Ishikawa (cell line): ENCODE measurements around the gene RNF186.

Experiments used
- CEBPB ChIP-seq: IDR thresholded peaks from 2 replicates; pipeline ENCODE4 v1.6.1; 2012
- CREB1 ChIP-seq: IDR thresholded peaks from 2 replicates; pipeline ENCODE4 v1.6.1; 2012; ENCODE audit warnings: low read depth
- EGR1 ChIP-seq: IDR thresholded peaks from 2 replicates; pipeline ENCODE4 v1.6.1; 2012
- EP300 ChIP-seq: IDR thresholded peaks from 2 replicates; pipeline ENCODE4 v1.6.1; 2012; ENCODE audit warnings: borderline replicate concordance
- FOXM1 ChIP-seq: IDR thresholded peaks from 2 replicates; pipeline ENCODE4 v1.6.1; 2012; ENCODE audit warnings: low read depth, borderline replicate concordance
- RAD21 ChIP-seq: IDR thresholded peaks from 2 replicates; pipeline ENCODE4 v1.6.1; 2012; ENCODE audit warnings: low read depth
- TAF1 ChIP-seq: IDR thresholded peaks from 2 replicates; pipeline ENCODE4 v1.6.1; 2012; ENCODE audit warnings: low read depth, mild to moderate bottlenecking
- TCF12 ChIP-seq: IDR thresholded peaks from 2 replicates; pipeline ENCODE4 v1.6.1; 2012; ENCODE audit warnings: low read depth
- TEAD4 ChIP-seq: IDR thresholded peaks from 2 replicates; pipeline ENCODE4 v1.6.1; 2012
- YY1 ChIP-seq: IDR thresholded peaks from 2 replicates; pipeline ENCODE4 v1.6.1; 2012; ENCODE audit warnings: low read depth
- ZBTB7A ChIP-seq: IDR thresholded peaks from 2 replicates; pipeline ENCODE4 v1.6.1; 2012; ENCODE audit warnings: low read depth
- TF ChIP-seq, protein P1 (sequence below): IDR thresholded peaks from 2 replicates; pipeline ENCODE4 v1.6.1; 2012; ENCODE audit warnings: low read depth, mild to moderate bottlenecking
- TF ChIP-seq, protein P2 (sequence below): IDR thresholded peaks from 2 replicates; pipeline ENCODE4 v1.6.1; 2012
- TF ChIP-seq, protein P3 (sequence below): IDR thresholded peaks from 2 replicates; pipeline ENCODE4 v1.6.1; 2012

DNA sequence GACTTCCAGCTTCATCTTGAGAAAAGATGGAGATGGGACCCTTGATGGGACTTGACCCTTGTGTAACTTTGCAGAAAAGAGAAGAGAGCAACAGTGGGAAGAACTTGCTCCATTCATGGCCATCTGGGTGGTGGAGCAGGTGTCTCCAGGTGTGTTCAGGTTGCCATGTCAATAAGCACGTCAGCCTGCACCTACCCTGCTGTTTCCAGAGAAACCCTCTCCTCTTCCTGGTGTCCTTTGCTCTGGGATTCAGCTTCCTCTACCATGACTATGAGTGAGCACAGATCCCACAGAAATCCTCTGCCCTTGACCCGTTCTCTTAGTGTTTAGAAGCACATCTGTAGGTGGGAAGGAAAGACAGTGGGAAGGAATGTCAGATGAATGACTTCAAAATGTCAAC, 45.3 kb upstream of the RNF186 start:
- TF ChIP-seq ZBTB7A (no peak), TCF12 (no peak), TAF1 (no peak), CEBPB (no peak), FOXM1 (no peak), CREB1 (no peak), EGR1 (no peak), TEAD4 (no peak), EP300 (no peak), RAD21 (no peak), YY1 (no peak)
- TF ChIP-seq, protein P1, sequence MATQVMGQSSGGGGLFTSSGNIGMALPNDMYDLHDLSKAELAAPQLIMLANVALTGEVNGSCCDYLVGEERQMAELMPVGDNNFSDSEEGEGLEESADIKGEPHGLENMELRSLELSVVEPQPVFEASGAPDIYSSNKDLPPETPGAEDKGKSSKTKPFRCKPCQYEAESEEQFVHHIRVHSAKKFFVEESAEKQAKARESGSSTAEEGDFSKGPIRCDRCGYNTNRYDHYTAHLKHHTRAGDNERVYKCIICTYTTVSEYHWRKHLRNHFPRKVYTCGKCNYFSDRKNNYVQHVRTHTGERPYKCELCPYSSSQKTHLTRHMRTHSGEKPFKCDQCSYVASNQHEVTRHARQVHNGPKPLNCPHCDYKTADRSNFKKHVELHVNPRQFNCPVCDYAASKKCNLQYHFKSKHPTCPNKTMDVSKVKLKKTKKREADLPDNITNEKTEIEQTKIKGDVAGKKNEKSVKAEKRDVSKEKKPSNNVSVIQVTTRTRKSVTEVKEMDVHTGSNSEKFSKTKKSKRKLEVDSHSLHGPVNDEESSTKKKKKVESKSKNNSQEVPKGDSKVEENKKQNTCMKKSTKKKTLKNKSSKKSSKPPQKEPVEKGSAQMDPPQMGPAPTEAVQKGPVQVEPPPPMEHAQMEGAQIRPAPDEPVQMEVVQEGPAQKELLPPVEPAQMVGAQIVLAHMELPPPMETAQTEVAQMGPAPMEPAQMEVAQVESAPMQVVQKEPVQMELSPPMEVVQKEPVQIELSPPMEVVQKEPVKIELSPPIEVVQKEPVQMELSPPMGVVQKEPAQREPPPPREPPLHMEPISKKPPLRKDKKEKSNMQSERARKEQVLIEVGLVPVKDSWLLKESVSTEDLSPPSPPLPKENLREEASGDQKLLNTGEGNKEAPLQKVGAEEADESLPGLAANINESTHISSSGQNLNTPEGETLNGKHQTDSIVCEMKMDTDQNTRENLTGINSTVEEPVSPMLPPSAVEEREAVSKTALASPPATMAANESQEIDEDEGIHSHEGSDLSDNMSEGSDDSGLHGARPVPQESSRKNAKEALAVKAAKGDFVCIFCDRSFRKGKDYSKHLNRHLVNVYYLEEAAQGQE, result no peak
- TF ChIP-seq, protein P2, sequence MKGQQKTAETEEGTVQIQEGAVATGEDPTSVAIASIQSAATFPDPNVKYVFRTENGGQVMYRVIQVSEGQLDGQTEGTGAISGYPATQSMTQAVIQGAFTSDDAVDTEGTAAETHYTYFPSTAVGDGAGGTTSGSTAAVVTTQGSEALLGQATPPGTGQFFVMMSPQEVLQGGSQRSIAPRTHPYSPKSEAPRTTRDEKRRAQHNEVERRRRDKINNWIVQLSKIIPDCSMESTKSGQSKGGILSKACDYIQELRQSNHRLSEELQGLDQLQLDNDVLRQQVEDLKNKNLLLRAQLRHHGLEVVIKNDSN, result no peak
- TF ChIP-seq, protein P3, sequence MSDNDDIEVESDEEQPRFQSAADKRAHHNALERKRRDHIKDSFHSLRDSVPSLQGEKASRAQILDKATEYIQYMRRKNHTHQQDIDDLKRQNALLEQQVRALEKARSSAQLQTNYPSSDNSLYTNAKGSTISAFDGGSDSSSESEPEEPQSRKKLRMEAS, result no peak
